HTERT RPE-1 (cell line): ENCODE measurements around the gene FGF21.
"Not testable (repeated sequence)": the region's sequence is repeated elsewhere in the genome, so short reads cannot be mapped to it uniquely, and the experiment has no call there.

Source experiments
- in situ Hi-C: fragments of 300-500 bp; cut with MboI; formaldehyde crosslinking; loops from 4 replicates; pipeline ENCODE4 v1.14.3; 2020; ENCODE audit warnings: low sequenced_read_pairs

Gene FGF21, protein sequence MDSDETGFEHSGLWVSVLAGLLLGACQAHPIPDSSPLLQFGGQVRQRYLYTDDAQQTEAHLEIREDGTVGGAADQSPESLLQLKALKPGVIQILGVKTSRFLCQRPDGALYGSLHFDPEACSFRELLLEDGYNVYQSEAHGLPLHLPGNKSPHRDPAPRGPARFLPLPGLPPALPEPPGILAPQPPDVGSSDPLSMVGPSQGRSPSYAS

DNA sequence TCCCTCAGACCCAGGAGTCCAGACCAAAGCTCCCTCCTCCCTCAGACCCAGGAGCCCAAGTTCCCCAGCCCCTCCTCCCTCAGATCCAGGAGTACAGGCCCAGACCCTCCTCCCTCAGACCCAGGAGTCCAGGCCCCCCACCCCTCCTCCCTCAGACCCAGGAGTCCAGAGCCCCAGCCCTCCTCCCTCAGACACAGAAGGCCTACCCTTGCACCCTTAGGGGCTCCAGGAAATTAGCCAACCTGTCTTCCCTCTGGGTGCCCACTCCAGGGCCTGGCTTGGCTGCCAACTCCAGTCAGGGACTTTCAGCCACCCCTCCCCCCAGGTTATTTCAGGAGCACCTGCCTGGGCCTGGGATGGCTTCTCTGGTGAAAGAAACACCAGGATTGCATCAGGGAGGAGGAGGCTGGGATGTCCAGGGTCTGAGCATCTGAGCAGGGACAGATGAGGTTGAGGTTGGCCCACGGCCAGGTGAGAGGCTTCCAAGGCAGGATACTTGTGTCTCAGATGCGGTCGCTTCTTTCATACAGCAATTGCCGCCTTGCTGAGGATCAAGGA lies at the start of gene FGF21:
Gene FGF21 (plus strand): TSS at position 441 of the 558 bp plus-strand sequence. CDS start 713 bp downstream, outside the sequence.
- in situ Hi-C loops: no loop called here

DNA sequence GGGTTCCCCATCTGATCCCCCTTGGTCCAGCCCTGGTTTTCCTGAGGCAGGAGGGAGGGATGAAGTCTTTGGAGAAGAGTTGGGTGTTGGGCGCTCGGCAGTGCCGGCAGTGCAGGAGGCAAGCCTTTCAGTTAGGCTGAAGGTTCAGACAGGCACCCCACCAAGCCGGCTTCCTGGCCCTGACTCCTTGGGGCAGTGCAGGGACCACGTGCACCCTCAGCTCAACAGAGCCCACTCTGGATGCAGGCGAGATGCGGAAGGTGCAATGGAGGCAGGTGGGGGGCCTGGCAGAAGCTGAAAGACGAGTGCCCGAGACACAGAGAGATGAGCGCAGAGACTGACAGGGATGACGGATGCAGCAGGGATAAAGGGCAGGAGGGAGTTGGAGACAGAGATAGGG lies 46.9 kb upstream of the FGF21 start:
- in situ Hi-C loops: no loop called here

DNA sequence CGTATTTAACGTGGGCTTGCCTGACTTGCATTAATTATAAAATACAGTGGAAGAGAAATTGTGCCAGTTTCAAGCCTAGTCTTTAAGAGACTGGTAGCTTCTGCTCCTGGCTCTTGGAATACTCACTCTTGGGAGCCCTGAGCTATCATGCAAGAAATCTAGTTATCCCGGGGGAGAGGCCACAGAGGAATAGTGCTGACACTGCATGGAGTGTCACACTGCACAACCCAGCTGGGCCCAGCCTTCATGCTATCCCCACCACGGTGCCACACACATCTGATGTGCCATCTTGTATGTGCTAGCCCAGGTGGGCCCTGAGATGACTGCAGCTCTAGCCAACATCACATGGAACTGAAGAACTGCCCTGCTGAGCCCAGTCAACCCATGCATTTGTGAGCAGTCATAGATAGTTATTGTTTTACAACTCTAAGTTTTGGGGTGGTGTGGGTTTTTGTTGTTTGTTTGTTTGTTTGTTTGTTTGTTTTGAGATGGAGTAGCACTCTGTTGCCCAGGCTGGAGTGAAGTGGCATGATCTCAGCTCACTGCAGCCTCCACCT lies 44.1 kb upstream of the FGF21 start:
- in situ Hi-C loops: no loop called here

DNA sequence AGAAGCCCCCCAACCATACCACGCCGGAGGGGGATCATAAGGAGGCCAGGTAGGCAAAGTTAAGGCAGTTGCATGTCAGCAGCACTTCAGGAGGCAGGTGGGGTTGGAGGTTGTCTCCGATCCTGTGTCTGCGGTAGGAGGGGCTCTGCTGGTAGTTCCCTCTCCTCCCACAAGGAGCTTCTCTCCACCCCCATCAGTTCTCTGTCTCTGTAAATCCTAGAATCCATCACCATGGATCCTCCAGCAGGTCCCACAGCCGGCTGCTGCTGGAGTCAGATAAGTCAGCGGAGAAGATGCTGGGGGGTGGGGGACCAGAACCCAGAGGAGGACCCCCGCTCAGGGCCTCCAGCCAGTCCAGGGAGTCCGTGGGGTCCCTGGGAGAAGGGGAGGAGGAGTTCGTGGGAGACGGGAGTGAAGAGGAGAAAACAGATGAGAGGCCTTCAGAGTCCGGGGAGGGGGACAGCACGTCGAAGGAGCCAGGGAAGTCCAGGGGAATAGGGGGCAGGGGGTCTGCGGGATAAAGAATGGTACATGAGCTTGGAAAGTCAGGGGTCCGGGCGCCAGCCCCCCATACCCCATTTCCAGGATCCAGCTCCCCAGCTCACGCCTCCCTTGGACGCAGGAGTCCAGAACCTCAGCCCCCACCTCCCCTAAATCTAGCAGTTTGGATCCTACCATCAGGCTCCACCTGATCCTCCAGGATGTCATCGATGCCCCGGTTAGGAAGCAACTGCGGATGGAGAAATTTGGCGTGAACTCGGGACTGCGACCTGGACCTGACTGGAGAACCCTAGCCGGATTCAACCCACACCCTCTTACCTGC lies 42.1 kb upstream of the FGF21 start:
- in situ Hi-C loops: no loop called here

DNA sequence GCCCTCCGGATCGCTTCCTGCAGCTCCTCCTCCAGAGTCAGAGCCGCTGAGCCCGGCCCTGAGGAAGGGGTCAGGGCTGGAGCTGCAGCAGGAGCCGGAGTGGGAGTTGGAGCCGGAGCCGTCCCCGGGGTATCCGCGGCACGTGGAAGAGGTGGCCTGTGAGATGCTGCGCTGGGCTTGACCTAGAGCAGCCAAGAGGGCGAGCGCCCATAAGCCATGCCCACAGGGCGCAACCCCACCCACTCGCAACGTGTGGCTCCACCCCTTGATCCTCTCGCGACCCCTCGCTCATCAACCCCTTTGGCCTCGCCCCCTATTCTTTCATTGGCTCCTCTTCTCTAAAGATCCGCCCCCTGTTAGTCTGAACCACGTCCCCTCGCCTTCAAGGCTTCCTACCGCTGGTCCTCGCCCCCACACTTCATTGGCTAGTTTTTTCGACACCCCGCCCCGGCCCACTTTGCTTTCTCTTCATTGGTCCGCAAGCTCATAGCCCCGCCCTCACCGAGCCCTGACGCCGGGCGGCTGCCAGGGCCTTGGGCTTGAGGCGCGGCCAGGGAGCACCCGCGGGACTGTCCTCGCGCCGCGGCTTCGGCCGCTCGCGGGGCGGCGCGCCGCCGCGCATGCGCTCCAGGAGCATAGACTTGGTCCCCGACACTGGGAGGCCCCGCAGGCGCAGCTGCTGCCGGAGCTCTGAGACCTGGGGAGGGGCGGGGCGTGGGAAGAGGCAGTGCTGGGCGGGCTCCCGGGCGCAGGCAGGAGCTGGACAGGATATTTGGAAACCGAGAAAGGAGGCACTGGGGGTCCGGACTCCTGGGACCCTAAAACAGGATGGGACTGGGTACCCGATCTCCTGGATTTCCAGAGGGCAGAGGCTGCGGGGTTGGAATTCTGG lies 41.2 kb upstream of the FGF21 start:
- in situ Hi-C loops: no loop called here

DNA sequence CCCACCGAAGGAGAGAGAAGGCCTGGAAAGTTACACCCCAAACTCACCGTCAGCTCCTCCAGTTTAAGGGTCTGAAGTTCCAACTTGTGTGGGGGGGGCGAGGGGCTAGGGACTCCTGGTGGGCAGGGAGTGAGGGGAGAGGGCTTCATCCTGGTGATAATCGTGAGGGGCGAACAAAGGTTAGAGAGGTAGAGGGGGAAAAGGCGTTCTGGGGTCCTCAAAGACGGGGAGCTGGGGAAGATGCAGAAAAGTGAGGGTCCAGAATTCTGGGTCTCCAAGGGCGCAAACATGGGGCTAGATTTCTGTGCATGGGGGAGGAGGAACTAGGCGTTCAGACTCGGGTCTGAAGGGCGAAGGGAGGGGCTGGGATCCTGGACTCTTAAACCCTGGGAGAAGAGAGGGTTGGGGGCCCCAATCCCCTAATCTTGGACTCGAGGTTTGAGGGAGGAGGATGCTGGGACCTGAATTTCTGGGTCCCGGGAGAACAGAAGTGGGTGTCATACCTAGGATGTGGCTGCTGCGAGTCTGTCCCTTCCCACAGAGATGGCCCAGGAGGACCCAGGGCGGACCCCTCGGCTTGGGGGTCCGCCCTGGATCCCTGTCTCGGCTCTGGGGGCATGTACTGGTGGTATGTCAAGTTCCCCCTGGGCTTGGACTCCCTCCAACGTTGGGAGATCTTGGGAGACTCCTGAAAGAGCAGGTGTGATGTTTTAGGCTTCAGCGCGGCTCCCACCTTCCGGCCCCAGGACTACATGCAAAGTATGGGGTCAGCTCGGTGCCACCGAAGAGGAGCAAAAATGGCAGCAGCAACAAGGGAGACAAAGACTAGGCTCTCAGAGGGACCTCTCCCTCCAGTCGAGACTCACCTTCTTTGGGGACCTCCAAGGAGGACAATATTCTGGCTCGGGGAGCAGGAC lies 40.3 kb upstream of the FGF21 start:
- in situ Hi-C loops: no loop called here

DNA sequence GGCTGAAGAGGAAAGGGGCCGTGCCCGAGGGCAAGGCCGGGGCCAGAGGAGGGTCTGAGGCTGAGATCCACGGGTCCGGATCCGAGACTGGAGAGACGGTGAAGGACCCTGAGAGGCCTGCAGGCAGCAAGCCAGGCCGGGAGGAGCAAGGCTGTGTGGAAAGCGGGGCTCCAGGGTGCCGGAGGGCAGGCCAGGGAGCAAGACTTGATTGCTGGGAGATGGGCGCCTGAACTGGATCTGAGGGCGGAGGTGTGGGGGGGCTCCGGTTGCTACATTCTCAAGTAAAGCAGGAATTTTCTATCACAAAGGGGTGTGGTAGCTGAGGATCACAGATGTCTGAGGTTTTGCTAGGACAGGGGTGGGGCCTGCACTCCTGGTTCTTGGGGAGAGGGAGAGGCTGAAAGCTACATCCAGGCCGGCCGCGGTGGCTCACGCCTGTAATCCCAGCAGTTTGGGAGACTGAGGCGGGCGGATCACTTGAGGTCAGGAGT lies 39.6 kb upstream of the FGF21 start:
- in situ Hi-C loops: no loop called here

DNA sequence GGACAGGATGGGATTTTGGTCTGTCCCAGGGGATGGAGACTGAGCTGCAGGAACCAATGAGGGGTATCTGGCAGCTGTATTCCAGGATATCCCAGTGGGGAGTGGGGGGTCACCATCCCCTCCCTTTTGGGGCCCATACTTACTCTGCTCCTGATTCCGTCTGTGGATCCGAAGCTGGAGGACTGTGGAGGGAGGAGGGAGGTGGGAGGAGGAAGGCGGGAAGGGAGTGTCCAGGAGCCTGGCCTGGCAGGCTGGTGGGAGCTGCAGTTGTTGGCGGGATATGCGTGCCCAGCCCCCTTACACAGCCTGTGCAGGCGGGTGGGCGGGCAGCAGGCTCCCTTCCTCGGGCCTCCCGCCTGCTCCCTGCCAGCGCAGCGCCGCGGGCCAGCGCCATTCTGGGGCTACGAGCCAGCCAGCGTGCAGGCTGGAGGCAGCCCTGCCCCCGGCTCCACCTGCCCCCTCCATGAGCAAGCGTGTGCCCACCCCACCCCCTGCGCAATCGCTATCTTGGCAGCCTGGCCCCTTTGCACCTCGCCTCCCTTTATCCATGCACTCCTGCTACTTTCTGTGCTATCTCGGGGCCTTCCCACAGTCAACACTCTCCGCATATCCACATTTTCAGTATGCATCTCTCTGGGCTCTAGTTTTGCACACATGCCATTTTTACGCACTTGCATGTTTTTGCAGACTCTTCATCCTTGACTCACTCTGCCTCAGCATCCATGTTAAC lies 38.6 kb upstream of the FGF21 start:
- in situ Hi-C loops: no loop called here

DNA sequence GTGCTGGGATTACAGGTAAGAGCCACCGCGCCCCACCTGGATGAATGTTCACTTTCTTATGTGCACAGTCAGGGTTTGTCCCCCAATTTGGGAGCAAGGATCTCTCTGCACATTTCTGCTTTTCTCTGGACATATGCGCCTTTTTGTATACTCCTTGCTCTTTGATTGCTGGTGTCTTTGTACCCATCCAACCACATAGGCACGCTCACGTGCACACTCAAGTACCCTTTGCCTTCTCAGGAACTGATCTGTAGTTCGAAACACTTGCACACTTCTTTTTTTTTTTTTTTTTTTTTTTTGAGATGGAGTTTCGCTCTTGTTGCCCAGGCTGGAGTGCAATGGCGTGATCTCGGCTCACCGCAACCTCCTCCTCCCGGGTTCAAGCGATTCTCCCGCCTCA lies 37.2 kb upstream of the FGF21 start:
- in situ Hi-C loops: not testable (repeated sequence)

DNA sequence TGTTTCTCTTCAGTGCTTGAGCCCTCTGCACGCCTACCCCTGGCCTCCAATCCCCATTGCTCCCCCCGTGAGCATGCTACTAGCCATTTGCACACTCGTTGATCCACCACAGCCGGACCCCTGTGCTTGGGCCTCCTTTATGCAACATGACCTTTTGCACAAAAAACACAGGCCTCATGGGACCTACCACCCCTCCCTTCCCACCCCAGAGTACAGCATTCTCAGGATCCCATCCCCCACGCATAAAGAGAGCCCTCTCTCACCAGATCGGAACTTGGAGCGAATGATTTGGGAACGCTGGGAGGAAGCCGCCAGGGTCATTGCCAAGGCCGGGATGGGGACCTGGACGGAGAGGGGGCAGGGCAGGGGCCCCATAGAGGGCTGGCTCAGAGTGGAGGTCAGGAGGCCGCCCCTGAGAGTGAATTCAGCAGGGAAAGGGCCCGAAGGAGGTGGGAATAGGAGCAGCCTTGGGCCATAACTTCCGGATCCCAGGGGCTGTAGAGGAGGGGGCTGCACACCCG lies 36.6 kb upstream of the FGF21 start:
- in situ Hi-C loops: no loop called here

DNA sequence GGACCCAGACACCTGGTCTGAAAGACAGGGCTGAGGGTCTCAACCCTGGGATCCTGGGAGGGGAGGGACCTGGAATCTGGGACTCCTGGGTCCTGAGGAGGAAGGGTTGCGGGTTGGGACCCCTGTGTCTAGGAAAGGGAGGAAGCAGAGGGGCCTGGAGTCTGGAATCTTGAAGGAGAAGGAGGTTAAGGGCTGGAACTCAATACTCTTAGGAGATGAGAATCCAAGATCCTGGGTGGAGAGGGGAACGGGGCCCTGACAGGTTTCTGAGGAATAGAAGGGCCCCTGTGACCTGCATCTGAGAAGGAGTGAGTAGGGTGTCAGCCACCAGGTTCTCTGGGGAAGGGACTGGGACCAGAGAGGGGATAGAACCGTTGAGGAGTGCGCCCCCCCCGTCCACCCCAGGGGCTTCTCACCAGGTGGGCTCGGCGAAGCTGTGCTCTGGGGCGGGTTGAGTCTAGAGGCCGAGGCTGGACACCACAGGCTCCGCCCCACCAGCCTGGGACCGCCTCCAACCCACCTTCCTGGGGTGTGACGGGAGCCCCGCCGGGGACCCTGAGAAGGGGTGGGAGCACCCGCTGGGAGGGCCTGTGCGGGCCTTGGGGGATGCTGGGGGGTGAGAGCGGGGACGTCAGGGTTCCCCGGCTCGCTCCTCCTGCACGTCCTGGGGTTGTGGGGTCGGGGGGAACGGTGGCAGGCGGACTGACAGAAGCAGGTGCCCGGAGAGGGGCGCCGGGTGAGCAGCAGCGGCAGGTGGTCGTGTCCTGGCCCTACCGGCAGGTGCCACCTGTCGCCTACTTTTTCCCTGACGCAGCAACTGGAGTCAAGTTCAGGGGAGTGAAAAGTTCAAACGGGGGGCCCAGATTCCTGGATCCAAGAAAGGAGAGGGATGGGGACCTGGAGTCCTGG lies 35.8 kb upstream of the FGF21 start, which contains the start of gene MAMSTR:
Gene MAMSTR (minus strand): TSS at position 463 of the 909 bp plus-strand sequence. CDS start 694 bp downstream, outside the sequence.
- in situ Hi-C loops: no loop called here

DNA sequence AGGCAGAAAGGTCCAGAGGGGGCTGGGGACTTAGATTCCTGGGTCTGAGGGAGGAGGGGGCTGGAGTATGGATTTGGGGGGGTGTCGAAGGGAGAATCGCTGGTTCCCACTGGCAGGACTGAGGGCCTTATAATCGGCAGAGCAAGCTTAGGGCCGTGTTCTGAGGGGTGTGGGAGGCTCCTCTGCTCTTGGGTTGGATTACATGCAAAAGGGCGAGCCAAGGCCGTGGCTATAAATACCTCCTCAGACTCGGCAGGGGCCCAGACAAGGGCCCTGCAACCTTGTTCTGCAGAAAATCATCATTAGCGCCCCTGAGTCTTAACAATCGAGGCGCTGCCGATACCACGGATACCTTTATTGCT lies 35.1 kb upstream of the FGF21 start:
- in situ Hi-C loops: no loop called here

DNA sequence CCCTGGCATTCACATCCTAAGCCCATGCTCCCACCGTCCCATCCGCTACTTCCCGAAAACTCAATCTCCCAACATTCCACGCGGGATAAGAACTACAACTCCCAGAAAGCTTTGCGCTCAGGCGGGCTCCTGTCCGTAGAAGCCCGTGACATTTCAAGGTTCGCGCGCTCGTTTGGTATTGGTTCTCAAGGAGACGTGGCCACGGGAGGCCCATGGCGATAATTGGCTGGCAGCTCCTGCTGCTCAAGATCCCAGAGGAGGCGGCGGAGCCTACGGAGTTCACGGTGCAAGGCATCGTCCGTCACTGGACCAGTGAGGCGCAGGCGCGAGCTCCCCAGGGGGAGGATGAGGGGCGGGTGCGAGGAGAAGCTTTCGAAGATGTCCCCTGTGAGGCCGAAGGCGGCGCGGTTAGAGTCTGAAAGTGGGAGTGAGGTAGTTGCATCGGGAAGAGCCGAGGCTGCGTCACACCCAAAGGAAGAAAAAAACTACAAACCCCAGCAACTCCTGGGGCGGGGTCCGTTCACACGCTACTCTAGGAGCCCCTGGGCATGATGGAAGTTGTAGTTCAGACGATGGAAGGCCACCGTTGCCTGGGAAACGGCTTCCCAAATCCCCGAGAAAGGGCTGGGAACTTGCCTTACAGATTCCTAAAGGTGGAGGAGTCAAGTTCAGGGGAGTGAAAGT lies 34.6 kb upstream of the FGF21 start:
- in situ Hi-C loops: no loop called here

DNA sequence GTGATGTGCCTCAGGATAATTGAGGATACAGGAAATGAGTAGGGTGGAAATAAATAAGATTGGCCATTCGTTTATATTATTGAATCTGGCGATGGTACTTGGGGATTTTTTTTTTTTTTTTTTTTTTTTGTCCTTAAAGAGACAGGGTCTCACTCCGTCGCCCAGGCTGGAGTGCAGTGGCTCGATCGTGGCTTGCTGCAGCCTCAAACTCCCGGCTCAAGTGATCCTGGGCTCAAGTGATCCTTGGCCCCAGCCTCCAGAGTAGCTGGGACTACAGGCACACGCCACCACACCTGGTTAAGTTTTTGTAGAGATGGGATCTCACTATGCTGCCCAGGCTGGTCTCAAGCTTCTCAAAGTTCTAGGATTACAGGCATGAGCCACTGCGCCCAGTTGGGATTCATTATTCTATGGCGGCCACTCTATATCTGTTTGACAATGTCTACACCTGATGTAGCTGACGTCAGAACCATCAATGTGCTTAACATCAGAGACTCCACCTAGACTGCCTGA lies 33.1 kb upstream of the FGF21 start:
- in situ Hi-C loops: no loop called here

DNA sequence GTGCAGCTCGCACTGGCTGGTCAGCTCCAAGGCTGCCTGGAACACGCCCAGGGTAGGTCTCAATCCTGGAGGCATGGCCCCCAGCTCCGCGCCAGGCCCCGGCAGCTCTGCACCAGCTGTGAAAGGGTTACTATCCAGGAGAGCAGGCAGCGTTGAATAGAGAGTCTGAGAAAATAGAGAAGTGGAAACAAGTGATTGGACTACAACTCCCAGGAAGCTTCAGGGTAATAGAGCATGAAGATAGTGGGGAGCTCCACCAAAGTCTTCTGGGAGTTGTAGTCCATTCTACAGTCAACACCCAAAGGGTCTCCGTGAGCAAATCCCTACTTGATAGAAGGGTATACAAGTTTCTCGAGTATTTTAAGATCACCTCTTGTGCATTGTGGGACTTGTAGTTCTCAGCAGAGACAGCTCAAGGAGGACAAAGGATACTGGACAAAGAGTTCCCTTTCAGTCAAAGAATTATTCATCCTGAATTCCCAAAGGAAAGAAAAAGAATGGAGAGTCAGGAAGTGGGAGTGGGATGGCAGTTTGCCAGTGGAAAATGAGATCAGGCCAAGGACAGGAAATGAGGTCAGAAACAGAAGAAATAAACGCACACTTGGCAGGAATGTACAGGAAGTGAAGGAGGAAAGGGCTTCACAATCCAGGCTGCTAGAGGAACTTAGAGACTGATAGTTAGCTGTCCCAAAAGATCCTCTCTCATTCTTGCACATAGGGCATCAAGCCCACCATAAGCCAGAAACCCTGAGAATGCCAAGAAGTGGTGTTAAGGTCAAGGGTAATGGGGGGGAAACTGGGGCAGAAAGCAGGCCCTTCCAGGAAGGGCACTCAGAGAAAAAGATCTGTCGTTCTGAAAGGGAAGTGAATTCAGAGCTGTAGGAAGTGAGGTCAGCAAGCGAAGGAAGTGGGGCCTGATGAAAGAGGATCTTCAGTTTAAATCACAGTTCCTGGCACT lies 30.2 kb upstream of the FGF21 start:
- in situ Hi-C loops: no loop called here

DNA sequence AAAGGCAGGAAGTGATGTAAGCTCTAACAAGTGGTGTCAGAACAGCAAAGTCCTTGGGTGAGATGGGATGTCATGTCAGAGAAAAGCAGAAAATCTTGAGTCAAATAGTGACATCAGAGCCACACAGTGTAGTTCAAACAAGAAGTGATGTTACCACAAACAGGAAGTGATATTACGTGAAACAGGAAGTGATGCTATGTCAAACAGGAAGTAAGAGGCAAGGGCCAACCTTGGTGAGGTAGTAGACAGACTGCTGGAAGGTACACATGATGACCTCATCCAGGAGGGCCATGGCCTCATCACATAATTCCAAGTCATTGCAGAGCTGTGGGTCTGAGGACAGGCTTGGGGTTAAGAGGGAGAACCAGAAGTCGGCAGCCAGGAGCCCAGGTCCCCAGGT lies 28.8 kb upstream of the FGF21 start:
- in situ Hi-C loops: no loop called here
